HL-60/S4 treated with retinoic acid at 250 ng/mL for 4 days and 3 days (cell line): Measurements from ENCODE around the gene TMEM117.

ENCODE experiments used
- in situ Hi-C: fragments of 300-500 bp; cut with MboI; formaldehyde crosslinking; loops from 2 replicates; pipeline ENCODE4 v1.7.0; 2022; ENCODE audit warnings: low sequenced_read_pairs

The TMEM117 gene

DNA sequence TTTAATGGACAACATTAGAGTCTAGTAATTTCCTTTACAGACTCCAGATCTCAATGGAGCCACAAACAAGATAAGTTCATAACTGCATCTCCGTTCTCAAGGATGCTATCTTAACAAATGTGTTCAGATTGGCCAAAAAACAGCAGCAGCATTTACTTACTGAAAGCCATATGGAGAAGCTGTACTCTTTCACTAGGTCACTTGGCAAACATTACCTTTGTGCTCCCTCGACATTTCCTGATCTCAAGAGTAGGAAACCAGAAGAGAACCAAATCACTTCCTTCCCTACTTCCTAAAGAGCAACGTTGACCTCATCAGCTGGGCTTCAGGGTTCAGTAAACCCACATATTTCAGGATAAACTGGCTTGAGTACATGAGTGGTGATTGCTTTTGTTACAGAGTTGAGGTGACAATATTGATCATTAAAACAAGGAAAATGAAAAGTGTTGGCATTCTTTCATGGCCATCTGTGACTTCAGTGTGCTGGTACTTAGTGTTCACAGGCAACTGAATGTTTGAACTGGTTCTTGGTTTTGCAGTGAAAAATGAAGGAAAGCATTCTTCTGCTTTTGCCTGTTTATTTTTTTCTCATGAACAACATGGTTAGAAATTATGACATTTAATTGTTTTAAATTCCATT is 449.6 kb downstream of the TMEM117 start:
- in situ Hi-C loops = no loop called here

DNA sequence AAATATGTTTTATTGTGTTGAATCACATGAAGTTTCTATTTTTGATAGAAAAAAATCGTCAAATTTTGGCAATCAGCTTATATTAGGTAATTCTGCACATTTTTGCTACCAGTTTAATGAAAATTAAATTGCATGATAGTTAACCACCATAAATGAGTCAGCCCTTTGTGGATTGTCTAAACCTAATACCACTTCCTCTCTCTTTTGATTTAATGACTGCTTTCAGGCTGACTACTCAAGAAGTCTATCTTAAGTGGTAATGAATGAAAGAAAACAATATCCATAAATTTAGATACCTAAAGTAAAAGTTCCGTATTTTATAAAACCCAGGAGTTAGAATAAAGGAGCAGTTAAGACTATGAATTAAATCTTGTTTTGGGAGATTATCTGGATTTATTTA is 450.5 kb downstream of the TMEM117 start:
- in situ Hi-C loops = no loop called here

DNA sequence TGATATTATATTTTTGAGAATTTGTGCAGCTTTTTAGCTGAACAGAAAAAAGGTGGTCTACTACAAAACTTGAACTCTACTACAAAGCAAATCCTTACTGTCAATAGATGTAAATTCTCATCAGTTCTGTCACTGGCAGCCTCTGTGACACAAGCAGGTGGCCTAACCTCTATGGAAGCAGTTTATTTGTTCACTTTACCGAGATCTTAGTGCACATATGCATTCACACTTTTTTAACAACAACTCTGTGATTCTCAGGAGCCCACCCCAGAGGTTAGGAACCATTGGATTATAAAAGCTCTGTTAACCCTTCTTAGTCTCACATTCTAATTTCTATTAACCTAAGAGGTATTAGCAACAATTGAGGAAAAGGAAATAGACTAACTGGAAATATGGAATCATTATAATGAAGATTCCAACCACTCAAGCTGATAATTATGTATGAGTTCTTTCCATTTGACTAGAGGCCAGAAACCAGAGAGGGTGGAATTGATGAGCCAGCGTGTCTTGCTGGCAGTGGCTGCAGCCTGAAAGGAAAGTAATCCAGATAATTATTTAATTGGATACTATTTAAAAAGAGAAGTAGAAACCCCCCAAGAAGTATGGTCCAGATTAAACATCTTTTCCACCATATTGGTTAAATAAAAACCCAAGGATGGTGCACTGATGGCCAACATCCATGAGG is 451.1 kb downstream of the TMEM117 start:
- in situ Hi-C loops = no loop called here

GRCh38 chr12:44287545-44287944 is 451.7 kb downstream of the TMEM117 start:
- in situ Hi-C loops = no loop called here

DNA sequence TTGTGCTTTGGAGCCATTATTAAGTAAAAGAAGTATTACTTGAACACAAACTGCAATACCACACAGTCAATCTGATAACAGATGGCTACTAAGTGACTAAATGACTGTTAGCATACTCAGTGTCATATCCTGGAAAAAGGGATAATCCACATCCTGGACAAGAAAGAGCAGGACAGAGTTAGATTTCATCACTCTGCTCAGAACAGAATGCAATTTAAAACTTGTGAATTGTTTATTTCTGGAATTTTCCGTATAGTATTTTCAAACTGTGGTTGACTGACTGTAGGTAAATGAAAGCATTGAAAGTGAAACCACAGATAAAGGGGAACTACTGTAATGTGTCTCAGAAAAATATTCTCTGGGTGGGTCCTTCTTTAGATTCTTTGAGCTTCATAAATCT is 458.8 kb downstream of the TMEM117 start:
- in situ Hi-C loops = no loop called here

DNA sequence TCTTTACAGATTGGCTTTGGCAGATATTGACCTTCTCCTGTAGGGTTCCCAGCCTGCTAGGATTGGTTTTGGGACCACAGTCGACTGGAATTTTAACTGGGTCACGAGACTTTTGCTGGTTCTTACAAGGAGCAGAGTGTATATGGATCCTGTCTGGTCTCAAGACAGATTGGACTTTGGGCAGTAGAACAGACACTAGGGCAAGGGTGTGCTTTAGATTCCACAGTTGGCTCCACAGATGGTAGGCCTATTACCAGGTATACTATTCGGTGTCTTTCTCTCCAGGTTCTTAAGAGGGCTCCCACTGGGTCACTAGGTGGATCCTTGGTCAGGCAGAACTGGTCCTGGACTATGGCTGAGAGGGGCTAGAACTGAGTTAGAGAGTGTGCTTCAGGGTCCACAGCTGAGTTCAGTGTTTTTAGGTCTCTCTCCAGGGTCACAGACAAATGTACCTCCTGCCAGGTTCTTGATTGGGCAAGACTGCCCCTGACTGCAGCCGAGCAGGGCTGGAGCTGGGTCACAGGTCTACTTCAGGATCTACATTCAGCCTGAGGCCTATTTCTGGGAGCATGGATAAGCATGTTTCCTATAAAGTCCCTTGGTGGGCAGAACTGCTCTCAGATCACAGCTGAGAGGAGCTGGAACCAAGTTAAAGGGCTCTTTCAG is 460.2 kb downstream of the TMEM117 start:
- in situ Hi-C loops = no loop called here

- in situ Hi-C loops = no loop called here
Observed at GRCh38 chr12:44296624-44297197, 460.8 kb downstream of the TMEM117 start.

DNA sequence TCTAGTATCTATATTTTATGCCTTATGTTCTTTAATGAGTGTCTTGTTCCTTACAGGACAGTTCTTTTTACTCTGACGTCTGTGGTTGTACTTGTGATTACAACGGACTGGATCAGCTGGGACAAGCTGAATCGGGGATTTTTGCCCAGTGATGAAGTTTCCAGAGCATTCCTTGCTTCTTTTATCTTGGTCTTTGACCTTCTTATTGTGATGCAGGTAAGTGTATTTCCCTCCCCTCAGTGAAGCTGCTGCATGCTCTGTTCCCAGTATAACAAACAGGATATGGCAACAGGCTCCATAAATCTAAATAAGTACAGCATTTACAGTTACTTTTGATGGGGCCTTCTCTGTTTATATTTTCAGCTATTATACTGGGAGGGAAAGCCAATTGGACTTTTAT is 463.6 kb downstream of the TMEM117 start:
- in situ Hi-C loops = no loop called here

GRCh38 chr12:44307506-44308168 is 471.8 kb downstream of the TMEM117 start:
- in situ Hi-C loops = no loop called here

GRCh38 chr12:44313188-44313587 is 477.3 kb downstream of the TMEM117 start:
- in situ Hi-C loops = no loop called here

DNA sequence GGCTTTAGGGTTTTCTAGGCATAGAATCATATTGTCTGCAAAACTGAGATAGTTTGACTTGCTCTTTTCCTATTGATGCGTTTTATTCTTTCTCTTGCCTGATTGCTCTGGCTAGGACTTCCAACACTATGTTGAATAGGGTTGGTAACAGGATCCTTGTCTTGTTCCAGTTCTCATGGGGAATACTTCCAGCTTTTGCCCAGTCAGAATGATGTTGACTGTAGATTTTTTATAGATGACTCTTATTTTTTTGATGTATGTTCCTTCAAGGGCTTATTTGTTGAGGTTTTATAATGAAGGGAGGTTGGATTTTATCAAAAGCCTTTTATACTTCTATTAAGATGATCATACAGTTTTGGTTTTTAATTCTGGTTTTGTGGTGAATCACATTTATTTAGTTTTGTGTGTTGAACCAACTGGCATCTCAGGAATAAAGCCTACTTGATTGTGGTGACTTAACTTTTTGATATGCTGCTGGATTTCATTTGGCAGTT is 478.2 kb downstream of the TMEM117 start:
- in situ Hi-C loops = no loop called here

- in situ Hi-C loops = no loop called here
Observed at GRCh38 chr12:44317651-44318126, 481.8 kb downstream of the TMEM117 start.

DNA sequence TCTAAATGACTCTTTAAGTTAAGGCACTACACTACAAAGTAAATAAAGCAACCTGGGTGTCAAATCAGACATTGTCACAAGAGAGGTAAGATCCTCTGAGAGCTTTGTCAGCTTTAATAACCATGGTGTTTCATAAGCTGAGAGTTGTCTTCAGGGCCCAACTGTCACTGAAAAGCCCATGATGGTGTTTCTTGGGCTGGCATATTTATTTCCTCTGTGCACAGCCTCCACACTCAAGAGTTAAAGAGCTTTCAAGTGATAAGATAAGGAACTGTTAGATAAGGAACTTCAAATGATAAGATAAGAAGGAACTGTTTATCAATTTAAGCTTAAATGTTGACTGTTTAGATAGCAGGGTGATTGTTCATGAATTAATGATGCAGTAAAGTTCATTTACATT is 495.4 kb downstream of the TMEM117 start:
- in situ Hi-C loops = no loop called here

DNA sequence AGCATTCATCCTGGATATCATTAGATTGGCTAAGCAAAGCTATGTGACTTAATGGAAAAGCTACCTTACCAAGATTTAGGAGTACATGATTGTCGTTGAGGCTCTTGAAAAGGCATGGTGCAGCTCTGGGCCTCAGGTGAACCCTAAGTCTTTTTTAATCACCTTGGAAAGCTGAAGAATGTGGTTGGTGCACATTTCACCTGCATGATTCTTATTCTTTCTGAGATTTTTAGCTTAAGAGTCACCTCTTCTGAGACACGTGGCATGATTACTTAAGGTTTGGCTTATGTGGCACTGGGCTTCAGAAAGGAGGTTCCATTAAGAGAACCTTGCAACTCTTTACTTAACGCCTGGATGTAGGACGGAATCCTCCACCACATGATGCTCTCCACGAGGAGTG is 498.5 kb downstream of the TMEM117 start:
- in situ Hi-C loops = no loop called here

DNA sequence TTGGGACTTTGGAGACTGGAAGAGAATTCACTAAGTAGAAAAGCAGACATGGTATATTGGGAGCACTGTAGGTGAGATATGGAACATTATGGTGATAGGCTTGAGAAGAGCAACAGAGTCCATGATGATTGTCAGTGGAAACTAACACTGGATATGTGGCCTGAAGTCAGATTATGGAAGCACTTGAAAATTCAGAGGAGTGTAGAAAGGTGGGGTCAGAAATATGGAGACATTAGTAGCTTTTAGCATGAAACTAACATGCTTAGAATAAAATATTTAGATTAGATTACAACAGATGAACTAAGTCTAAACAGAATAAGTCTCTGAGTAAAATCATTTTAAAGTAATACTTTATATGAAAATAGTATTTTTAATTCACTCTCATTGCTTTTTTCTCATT is 499.1 kb downstream of the TMEM117 start:
- in situ Hi-C loops = no loop called here

- in situ Hi-C loops = no loop called here
Observed at GRCh38 chr12:44336577-44336976, 500.7 kb downstream of the TMEM117 start.

DNA sequence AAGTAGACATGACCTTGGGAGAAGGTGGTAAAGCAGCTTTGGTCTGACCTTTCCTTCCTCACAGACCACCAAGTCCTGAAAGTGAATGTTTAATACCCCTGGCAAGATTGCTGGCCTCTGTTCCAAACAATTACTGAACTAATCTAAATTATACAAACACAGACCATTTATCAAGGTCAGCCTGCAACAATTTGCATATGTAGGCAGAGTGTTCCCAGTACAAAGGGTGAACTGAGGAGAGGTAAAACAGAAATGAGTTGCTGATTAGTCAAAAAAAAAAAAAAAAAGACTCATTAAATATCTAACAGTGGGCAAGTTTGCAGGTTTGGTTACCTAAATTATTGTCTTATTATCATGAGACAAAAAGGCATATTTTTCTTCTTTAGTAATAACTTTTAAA is 506.5 kb downstream of the TMEM117 start:
- in situ Hi-C loops = no loop called here

- in situ Hi-C loops = no loop called here
Observed at GRCh38 chr12:44347145-44347544, 511.3 kb downstream of the TMEM117 start.

DNA sequence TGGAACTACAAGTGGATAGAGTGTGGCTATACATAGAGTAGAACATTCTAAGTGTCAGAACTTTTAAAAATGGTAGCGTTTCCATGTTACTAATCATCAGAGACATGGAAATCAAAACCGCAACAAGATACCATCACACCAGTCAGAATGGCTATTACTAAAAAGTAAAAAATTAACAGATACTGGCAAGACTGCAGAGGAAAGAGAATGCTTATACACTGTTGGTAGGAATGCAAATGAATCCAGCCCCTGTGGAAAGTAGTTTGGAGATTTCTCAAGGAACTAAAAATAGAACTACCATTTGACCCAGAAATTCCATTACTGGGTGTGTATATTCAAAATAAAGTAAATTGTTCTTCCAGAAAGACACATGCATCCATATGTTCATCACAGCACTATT is 521.6 kb downstream of the TMEM117 start:
- in situ Hi-C loops = no loop called here

- in situ Hi-C loops = no loop called here
Observed at GRCh38 chr12:44358636-44359035, 522.8 kb downstream of the TMEM117 start.

DNA sequence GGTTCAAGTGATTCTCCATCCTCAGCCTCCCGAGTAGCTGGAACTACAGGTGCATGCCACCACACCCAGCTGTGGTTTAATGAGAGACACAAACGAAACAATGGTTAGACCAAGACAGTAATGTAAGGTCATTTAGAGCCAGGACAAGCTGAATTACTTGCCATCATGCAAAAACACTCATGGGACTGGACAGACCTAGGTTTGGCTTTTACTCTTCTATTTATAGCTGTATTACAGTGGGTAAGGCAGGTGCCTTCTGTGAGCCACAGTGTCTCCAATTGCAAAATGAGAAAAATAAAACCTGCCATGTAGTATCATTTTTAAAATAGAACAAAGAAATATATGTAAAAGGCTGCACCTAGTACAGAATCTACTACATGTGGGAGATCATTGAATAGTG is 527.1 kb downstream of the TMEM117 start:
- in situ Hi-C loops = no loop called here
